HuH-7.5 (cell line): ENCODE measurements around the gene ERP44.
"Not testable (repeated sequence)": the region's sequence is repeated elsewhere in the genome, so short reads cannot be mapped to it uniquely, and the experiment has no call there.

Source experiments
- DNase-seq: peaks from one replicate; pipeline ENCODE4 v3.0.0; 2011; ENCODE audit warnings: low spot score

The ERP44 gene

DNA sequence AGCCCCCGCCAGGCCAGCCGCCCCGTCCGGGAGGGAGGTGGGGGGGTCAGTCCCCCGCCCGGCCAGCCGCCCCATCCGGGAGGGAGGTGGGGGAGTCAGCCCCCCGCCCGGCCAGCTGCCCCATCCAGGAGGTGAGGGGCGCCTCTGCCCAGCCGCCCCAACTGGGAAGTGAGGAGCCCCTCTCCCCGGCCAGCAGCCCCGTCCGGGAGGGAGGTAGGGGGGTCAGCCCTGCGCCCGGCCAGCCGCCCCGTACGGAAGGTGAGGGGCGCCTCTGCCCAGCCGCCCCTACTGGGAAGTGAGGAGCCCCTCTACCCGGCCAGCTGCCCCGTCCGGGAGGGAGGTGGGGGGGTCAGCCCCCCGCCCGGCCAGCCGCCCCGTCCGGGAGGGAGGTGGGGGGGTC is 30.8 kb downstream of the ERP44 start:
- not testable (repeated sequence) for DNase-seq

DNA sequence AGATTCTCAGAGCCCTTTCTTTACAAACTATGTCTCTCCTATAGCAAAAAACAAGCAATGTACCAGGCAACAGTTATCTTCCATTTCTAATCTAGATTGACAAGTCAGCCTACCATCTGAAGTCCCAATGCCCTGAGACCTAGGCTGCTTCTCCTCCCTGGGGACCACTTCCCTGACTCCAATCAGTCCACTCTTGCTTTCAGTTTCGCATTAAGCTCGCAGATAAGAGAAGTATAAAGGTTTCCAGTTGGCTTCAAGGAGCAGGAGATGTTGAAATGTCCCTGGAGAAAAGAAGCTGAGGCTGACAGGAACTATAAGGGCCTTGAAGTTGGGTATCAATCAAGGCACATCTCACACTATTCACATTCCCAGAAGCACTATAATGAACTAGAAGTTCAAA is 32.3 kb downstream of the ERP44 start:
- DNase-seq, result no peak

DNA sequence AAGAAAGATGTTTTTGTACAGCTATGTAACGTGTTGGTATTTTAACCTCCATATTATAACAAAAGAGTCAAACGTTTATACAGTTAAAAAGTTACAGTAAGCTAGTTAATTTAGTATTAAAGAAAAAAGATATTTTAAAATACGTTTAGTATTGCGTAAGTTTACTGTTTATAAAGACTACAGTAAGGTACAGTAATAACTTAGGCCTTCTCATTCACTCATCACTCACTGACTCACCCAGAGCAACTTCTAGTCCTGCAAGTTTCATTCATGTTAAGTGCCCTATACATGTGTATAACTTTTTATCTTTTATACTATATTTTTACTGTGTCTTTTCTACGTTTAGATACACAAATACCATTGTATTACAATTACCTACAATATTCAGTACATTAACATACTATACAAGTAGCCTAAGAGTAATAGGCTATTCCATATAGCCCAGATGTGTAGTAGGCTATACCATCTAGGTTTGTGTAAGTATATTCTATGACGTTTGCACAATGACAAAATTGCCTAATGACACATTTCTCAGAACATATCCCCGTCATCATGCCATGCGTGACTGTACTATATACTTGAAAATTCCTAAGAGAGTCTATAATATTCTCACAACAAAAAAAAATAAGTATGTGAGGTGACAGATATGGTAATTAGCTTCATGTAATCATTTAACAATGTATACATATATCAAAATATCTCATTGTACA is 33.8 kb downstream of the ERP44 start:
- DNase-seq, result no peak

DNA sequence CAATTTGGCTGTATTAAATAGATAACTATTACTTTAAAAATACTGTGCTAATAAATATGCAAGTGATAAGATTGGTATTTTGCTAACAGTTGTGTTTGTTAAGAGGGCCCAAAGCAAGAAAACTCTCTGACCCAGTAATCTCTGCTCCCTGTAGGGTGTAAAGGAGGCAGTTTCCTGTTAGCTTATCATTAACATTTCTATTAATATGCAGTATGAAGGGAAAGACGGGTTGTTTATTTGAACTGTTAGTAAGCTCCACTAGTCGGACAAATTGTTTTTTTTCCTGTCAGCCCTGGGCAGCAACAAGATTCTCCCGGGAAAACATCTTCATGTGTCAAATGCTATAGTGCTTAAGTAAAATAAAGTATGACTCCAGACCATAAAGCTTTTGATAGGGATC is 35.6 kb downstream of the ERP44 start:
- peak; percentile 11 for DNase-seq

DNA sequence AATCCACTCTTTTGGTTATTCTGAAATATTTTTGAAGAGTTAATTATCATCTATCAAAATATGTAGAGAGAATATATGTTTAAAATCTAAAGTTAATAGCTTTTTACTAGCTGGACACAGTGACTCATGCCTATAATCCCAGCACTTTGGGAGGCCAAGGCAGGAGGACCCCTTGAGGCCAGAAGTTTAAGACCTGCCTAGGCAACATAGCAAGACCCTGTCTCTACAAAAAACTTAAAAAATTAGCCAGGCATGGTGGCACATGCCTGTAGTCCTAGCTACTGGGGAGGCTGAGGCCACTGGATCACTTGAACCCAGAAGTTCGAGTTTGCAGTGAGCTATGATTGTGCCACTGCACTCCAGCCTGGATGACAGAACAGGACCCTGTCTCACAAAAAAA is 36.1 kb downstream of the ERP44 start:
- not testable (repeated sequence) for DNase-seq

DNA sequence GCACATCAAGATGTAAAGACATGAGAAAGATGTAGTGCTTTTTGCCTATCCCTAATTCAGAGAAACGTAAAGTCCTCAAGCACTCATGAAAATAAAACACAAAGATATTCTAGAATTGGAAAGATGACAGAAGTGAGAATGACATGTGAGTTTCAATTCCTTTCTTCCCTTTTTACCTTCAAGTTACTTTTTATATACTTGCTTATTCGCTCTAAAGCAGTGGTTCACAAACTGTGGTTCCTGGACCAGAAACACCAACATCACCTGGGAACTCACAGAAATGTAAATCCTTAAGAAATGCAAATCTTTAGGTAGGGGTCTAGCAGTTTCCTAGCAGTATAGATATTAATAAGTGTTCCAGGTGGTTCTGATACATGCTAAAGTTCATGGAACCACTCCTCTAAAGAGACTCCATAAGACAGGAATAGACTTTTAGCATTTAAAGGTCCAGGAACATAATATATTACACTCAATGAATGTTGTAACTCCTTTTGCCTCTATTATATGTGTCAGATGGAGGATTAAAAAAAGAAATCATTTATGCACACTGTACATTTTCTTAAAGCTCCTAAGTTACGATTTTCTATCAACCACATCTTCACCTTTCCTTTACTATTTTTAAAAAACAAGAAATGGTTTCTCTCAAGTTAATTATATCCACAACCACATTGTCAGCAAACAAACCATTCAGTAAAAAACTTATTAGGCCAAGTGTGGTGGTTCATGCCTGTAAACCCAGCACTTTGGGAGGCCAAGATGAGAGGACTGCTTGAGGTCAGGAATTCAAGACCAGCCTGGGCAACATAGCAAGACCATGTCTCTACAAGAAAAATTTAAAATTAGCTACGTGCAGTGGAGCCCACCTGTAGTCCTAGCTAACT is 39.9 kb downstream of the ERP44 start:
- DNase-seq, result no peak

DNA sequence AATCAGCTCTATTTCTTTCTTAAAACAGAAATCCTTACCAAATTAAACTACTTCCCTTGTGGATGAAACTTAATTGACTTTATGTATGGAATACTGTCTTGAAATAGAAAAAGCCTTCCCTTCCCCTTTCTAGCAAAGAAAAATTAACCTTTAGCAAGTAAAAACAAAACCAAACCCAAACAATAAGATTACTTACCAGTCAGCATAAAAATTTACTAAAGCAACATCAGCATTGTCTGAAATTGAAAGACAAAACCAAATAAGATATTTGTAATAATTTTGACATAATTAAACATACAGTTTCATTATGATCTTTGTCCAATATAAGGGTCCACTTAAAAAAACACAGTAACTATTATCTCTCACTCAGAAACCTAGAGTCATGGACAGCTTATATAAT is 41.2 kb downstream of the ERP44 start:
- no peak for DNase-seq

DNA sequence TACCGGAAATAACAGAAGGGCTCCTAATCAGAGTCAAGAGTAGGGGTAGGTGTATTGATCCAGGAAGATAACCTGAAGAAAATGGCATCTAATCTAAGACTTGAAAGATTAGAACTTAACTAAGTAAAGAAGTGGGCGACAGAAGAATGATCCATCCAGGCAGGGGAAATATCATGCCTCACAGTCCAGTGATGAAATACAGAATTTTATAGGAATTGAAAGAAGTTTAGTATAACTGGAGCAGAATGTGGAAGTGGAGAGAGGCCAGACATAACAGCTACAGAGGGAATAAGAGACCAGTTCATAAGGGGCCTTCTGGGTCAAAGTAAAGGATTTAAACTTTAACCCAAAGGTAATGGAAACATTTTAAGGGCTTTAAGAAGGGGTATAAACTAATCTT is 42.2 kb downstream of the ERP44 start:
- DNase-seq, result no peak

DNA sequence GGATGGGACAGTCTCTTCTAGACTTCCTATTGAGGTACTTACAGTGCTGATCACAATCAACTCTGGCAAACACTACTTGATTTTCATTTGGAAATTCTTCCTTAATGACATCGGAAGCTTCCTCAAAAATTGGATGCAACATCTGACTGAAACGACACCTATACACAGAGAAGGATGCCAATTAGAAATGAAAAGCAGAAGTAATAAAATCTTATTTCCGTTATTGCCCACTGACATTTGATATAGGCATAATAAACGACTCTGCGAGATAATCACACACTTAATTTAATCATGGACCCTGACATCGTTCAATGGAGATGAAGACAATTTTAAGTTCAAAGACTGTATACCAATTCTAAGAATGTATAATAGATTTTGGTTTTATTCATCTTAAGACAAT is 46.4 kb downstream of the ERP44 start:
- DNase-seq, result no peak

DNA sequence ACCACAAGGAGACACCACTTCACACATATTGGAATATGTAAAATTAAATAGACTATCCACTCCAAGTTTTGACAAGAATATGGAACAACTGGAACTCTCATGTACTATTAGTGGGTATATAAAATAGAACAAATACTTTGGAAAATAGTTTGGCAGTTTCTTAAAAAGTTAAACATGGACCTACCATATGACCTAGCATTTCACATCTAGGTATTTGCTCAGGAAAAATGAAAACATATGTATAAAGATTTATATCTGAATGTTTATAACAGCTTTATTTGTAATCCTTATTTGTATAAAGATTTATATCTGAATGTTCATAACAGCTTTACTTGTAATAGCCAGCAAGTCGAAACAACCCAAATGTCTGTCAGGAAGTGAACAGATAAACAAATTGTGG is 49.2 kb downstream of the ERP44 start:
- DNase-seq, result no peak

DNA sequence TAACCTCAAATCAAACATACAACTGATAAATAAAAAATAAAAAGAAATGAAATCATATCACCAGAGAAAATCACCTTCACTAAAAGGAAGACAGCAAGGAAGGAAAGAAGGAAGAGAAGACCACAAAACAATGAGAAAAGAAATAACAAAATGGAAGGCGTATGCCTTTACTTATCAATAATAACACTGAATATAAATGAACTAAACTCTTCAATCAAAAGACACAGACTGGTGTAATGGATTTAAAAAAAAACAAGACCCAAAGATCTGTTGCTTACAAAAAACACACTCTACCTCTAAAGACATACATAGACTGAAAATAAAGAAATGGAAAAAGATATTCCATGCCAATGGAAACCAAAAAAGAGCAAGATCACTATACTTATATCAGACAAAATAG is 60.3 kb downstream of the ERP44 start:
- DNase-seq, result no peak

DNA sequence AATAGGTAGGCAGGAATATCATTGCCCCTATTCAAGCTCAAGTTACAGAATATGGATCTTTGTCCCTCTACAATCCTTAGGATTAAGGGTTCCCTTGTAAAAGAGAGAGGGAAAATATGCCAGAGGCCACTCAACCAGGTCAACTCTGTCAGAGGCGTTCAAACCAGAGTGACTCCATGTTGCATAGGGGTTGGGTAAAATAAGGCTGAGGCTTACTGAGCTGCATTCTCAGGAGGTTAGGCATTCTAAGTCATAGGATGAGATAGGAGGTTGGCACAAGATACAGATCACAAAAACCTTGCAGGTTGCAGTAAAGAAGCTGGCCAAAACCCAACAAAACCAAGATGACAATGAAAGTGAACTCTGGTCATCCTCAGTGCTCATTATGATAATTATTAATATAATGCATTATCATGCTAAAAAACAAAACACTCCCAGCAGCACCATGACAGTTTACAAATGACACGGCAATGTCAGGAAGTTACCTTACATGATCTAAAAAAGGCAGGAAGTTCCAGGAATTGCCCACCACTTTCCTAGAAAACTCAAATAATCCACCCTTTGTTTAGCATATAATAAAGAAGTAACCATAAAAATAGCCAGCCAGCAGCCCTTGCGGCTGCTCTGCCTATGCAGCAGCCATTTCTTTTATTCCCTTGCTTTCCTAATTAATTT is 64.8 kb downstream of the ERP44 start:
- no peak for DNase-seq

DNA sequence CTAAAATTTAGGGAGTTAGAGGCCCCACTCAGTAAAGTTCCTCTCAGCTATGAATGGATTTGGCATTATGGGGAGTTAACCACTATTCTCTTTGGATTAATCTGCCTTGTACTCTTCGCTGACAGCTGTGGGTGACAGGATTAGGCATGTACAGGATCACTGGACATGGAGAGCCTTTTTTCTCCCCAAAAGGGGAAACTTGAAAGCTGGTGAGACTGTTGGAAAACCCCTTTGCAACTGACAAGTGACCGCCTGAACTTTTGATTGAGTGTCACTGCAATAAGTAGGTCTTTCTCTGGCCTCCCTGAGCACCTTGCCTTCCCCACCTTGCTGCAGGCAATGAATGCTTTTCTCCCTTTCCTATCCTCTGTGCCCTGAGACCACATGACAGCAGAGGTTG is 68.3 kb downstream of the ERP44 start:
- DNase-seq, result no peak

DNA sequence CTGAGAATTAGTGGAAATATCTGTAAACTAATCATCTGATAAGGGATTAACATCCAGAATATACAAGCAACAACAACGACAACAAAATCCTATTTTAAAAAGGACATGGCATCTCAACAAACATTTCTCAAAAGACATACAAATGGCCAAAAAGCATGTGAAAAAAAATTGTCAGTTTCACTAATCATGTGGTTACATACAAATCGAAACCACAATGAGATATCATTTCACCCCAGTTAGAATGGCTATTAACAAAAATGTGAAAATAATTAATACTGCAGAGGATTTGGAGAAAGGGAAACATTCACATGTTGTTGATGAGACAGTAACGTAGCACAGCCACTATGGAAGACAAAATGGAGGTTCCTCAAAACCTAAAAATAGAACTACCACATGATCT is 69.5 kb downstream of the ERP44 start:
- no peak for DNase-seq

DNA sequence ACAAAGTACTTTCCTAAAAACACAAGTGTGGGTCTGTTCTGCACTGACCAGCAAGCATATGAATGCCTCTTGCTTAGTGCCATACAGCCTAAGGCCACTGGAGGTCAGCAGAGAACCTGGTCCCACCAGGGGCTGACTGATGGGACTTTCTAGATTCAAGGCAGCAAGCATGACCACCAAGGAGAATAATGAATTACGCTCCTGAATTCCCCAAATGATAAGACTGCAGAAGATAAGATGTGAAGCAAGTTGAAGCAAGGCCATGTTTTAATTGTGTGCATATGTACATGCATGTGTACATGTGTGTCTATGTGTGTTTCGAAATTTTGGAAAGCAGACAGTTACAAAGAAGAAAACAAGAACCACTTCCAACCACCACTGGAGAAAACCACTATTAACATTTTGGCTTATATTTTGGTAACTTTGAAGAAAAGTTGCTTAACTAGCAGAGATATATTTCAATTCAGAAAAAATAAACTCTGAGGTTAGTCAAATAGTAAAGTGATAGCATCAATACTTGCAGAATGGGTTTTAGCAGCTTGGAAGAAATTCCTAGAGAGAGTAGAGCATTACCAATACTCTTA is 70.5 kb downstream of the ERP44 start:
- DNase-seq, result peak; percentile 28

DNA sequence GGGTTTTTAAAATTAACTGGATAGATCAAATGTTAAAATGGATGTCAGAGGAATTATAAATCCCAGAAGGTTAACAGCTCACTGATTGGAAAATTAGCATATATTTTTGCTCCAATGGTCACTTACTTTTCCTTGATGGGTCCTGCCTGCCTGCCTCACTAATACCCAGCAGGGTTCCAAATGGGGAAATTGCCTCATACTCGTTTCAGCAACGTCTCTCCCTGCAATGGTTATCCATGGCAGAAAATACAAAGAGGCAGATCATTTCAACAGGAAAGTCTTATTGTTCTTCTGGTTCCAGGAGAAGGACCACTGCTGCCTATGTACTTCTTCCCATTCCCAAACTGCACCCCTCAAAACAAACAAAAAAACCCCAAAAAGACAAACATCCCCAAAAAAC is 71.3 kb downstream of the ERP44 start:
- no peak for DNase-seq

DNA sequence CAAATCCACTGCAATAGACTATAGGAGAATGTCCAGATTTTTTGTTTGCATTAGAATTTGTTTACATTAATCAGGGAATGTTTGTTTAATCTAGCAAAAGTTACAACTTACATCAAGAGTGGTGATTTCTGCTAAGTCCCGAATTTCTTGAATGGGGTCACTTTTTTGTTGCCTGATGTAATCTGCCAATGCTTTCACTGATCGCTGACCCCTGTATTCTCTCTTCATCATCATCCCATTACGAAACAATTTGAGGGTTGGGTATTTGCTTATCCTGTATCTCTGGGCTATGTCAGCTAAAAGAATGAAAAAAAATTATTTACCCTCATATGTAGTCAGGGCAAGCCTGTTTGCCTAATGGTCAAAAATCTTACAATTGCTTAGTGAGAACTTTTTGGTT is 76.9 kb downstream of the ERP44 start:
- no peak for DNase-seq

DNA sequence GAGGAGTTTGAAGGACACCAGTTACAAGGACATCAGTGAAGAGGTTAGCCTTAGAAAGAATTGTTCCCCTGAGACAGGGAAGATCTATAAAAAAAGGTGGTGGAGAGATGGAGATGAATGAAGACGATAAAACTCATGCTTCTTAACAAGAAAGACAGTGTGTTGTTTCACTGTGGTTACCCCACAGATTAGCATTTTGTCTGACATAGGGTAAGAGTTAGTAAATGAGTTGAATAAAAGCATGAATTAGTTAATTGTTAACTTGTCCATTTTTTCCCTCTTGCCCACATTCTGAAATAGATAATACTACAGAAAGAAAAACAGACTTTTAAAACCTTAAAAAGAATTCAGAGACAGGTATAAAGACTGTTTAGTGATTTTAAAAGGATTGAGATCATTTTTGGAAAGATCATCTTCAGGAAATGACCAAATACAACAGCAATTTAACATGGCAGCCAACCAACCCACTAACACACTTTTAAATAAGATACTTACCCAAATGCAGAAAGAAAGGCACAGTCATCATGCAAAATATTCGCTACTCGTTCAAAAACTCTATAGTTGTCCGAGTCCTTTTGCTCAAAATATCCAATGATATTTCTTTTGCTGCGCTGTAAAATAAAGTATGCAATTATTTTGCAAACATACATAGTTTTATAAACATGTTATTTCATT is 78.5 kb downstream of the ERP44 start:
- no peak for DNase-seq

DNA sequence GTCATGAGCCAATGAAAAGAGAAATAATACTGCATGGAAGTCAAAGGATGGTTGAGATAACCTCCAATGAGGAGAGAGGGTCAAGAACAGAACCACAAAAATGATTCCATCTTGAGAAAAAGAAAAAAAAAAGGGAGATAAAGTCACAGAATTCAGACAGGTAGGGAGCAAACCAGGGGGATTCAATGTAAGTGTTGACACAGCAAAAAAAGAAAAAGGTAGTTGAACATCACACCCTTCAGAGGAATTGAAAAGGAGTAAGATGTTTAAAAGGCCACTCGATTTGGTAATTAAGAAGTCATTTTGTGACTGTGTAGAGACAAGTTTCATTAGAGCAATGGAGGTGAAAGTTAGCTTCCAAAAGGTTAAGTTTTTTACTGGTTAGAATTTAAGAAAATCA is 79.3 kb downstream of the ERP44 start:
- DNase-seq, result no peak

DNA sequence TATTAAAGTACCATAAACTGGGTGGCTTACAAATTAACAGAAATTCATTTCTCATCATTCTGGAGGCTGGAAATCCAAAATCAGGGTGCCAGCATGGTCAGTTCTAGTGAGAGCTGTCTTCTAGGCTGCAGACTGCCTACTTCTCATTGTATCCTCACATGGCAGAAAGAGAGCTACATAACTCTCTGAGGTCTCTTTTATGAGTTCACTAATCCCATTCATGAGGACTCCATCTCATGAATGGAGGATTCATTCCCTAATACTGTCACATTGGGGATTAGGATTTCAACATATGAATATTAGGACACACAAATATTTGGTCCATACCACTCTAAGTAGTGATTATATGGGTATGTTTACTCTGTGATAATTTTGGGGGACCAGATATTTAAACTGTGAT is 84.0 kb downstream of the ERP44 start:
- DNase-seq, result no peak

DNA sequence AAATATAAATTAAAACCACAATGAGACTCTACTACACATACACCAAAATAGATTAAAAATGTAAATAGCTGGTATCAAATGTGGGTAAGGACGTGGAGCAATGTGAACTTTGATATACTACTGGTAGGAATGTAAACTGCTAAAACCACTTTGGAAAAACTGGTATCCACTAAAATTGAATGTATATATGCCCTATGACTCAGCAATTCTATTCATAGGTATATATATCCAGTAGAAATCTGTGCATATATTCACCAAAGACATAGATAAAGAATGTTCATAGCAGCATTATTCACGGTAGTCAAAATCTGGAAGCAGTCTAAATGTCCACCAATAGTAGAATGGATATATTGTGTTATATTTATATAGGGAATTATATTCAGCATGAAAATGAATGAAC is 85.2 kb downstream of the ERP44 start:
- no peak for DNase-seq

DNA sequence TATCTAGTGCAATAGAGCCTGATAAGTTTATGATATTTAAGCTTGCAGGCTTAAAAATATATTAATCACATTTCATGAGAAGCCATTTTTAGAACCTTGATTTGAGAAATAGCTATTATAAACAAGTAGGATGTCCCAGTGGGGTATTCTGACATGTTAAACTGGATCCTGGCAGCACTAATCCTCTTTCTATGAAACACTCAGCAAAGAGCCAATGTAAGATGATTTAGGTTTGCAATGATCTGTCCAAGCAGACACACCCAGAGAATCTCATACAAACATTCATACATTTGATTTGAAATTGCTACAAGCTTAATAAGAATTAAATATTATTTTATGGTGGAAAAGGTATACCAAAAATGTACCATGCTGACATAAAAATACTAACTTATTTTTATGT is 86.5 kb downstream of the ERP44 start:
- no peak for DNase-seq
